GM12878 (cell line): ENCODE data around the gene RPL27. TPM values are rescaled to one million over a fixed set of nuclear protein-coding genes. Genes with fewer than 3 reads are reported as not detected.

Experiments used
- ATAC-seq: fragments of 200-7000 bp; cut with Tn5 transposase; 3 replicates; pipeline ENCODE4 v1.9.1; 2020; ENCODE audit warnings: mild to moderate bottlenecking, moderate library complexity
- BruUV-seq: library from RNA; stranded (reverse); fragments of 400-500 nt; replicated peaks from 2 replicates; lab custom pipeline; 2021; lab: Mats Ljungman, UMichigan
- CTCF ChIA-PET: fragments of 300-600 bp; sonication (Branson Sonifier 250); formaldehyde crosslinking; extraction: SDS; loops from one replicate; lab custom pipeline; 2021; ENCODE audit warnings: inconsistent platforms; lab: Yijun Ruan, JAX
- POLR2A ChIA-PET: fragments of 350-600 bp; formaldehyde crosslinking; extraction: SDS; loops from one replicate; lab custom pipeline; 2021; ENCODE audit warnings: inconsistent platforms; lab: Charles Lee
- RAD21 ChIA-PET: fragments of 300-600 bp; sonication (Branson Sonifier 250); formaldehyde crosslinking; loops from one replicate; lab custom pipeline; 2023; ENCODE audit warnings: antibody characterized with exemption; ENCODE audit not compliant: unreplicated experiment; lab: Charles Lee
- SMC1A ChIA-PET: fragments of 300-600 bp; sonication (Branson Sonifier 250); formaldehyde crosslinking; loops from one replicate; lab custom pipeline; 2023; ENCODE audit not compliant: unreplicated experiment, uncharacterized antibody; lab: Charles Lee
- DNase-seq: peaks from one replicate; pipeline ENCODE4 v3.0.0-alpha.2; 2011; ENCODE audit warnings: low read depth, low spot score
- FAIRE-seq: peaks from 3 replicates; lab custom pipeline; 2011; peaks lifted over from hg19 to GRCh38; lab: Jason Lieb, UNC
- H2AFZ ChIP-seq: 2 replicates; pipeline ENCODE4 v1.6.0; 2011; ENCODE audit warnings: low read depth, low read length, control low read depth; ENCODE audit not compliant: control insufficient read depth
- H3K27ac ChIP-seq: 2 replicates; pipeline ENCODE4 v1.5.1; 2011; ENCODE audit warnings: control low read depth; ENCODE audit not compliant: control insufficient read depth, insufficient read depth
- H3K27me3 ChIP-seq, 2 experiments: replicated peaks in 1 of 2; 2 replicates each; pipeline versions ENCODE4 v1.6.0 to v1.6.1; 2011; ENCODE audit warnings: low read length in 1 of 2; ENCODE audit not compliant: control insufficient read depth in 2 of 2, insufficient read depth in 2 of 2
- H3K36me3 ChIP-seq, 2 experiments: 2 replicates each; pipeline ENCODE4 v1.5.1; 2011; ENCODE audit warnings: low read length in 1 of 2; ENCODE audit not compliant: control insufficient read depth in 2 of 2, insufficient read depth in 2 of 2
- H3K4me1 ChIP-seq: 2 replicates; pipeline ENCODE4 v1.6.1; 2011; ENCODE audit warnings: mild to moderate bottlenecking, low read length, moderate library complexity, mixed read lengths; ENCODE audit not compliant: control insufficient read depth, insufficient read depth
- H3K4me2 ChIP-seq: 2 replicates; pipeline ENCODE4 v1.6.0; 2011; ENCODE audit warnings: control low read depth; ENCODE audit not compliant: control insufficient read depth, insufficient read depth
- H3K4me3 ChIP-seq: fragments of 200-600 bp; sonication (generic); 2 replicates; pipeline ENCODE4 v1.5.1; 2016
- H3K79me2 ChIP-seq: 2 replicates; pipeline ENCODE4 v1.6.0; 2011; ENCODE audit warnings: low read length; ENCODE audit not compliant: control insufficient read depth, insufficient read depth
- H3K9ac ChIP-seq: 2 replicates; pipeline ENCODE4 v1.8.0; 2011; ENCODE audit warnings: low read length, control low read depth, mixed read lengths; ENCODE audit not compliant: control insufficient read depth, insufficient read depth
- H3K9me3 ChIP-seq: replicated peaks from 3 replicates; pipeline ENCODE4 v1.5.1; 2011; ENCODE audit warnings: mild to moderate bottlenecking, low read length; ENCODE audit not compliant: control insufficient read depth, insufficient read depth
- H4K20me1 ChIP-seq: 2 replicates; pipeline ENCODE4 v1.6.0; 2011; ENCODE audit not compliant: control insufficient read depth, insufficient read depth
- CTCF ChIP-seq, 3 experiments: IDR thresholded peaks in 2 of 3; conservative IDR thresholded peaks in 1 of 3; 2 replicates each; pipeline ENCODE4 v1.5.1; 2011; ENCODE audit warnings: low read depth in 3 of 3, low read length in 3 of 3, mild to moderate bottlenecking in 3 of 3, control low read depth in 2 of 3, moderate library complexity in 2 of 3, inconsistent platforms in 1 of 3, mixed read lengths in 1 of 3; ENCODE audit not compliant: control insufficient read depth in 2 of 3, insufficient read depth in 1 of 3; ENCODE audit errors: extremely low read depth in 1 of 3
- E4F1 ChIP-seq: fragments of 450-650 bp; IDR thresholded peaks from 2 replicates; pipeline ENCODE4 v1.6.1; 2018; ENCODE audit warnings: borderline replicate concordance, mild to moderate bottlenecking; ENCODE audit not compliant: partially characterized antibody
- ETV6 ChIP-seq, 2 experiments: fragments of 450-650 bp in 1 of 2; IDR thresholded peaks in 1 of 2; conservative IDR thresholded peaks in 1 of 2; 2 replicates each; pipeline ENCODE4 v1.6.1; 2014; ENCODE audit warnings: antibody characterized with exemption in 1 of 2, borderline replicate concordance in 1 of 2, low read depth in 1 of 2, mild to moderate bottlenecking in 1 of 2, moderate library complexity in 1 of 2
- GATAD2B ChIP-seq: fragments of 450-650 bp; conservative IDR thresholded peaks from 2 replicates; pipeline ENCODE4 v1.6.1; 2017; ENCODE audit warnings: low read depth, mild to moderate bottlenecking, moderate library complexity
- IRF4 ChIP-seq: IDR thresholded peaks from 2 replicates; pipeline ENCODE4 v1.6.1; 2011; ENCODE audit warnings: low read depth, low read length
- MLLT1 ChIP-seq: fragments of 450-650 bp; IDR thresholded peaks from 2 replicates; pipeline ENCODE4 v1.6.1; 2016; ENCODE audit warnings: mild to moderate bottlenecking
- MYB ChIP-seq: fragments of 150-350 bp; IDR thresholded peaks from 2 replicates; pipeline ENCODE4 v1.6.1; 2014; ENCODE audit warnings: mild to moderate bottlenecking, low read depth, low read length, borderline replicate concordance
- PAX8 ChIP-seq: fragments of 450-650 bp; IDR thresholded peaks from 2 replicates; pipeline ENCODE4 v1.6.1; 2017; ENCODE audit warnings: mild to moderate bottlenecking, moderate library complexity
- STAT3 ChIP-seq: IDR thresholded peaks from 2 replicates; pipeline ENCODE4 v1.6.1; 2011; ENCODE audit warnings: low read depth, low read length, improper control_type of control experiment
- SUZ12 ChIP-seq: fragments of 200-600 bp; sonication (generic); IDR thresholded peaks from one replicate; pipeline ENCODE4 v1.6.1; 2018; ENCODE audit warnings: antibody characterized with exemption, mild to moderate bottlenecking; ENCODE audit not compliant: unreplicated experiment
- TAF1 ChIP-seq: IDR thresholded peaks from 2 replicates; pipeline ENCODE4 v1.6.1; 2011; ENCODE audit warnings: mild to moderate bottlenecking, low read depth, low read length, borderline replicate concordance
- YY1 ChIP-seq: IDR thresholded peaks from 2 replicates; pipeline ENCODE4 v1.6.1; 2011; ENCODE audit warnings: low read depth, mild to moderate bottlenecking, low read length
- ZBTB11 ChIP-seq: fragments of 450-650 bp; formaldehyde crosslinking; IDR thresholded peaks from 2 replicates; pipeline ENCODE4 v1.5.0; 2022; ENCODE audit warnings: mild to moderate bottlenecking, missing genetic modification characterization
- ZNF384 ChIP-seq: IDR thresholded peaks from 2 replicates; pipeline ENCODE4 v1.6.1; 2012; ENCODE audit warnings: low read depth, mild to moderate bottlenecking, low read length, improper control_type of control experiment, borderline replicate concordance
- WGBS: methylation state at CpG from one replicate; pipeline ENCODE4 v1.1.6; 2016; ENCODE audit warnings: low lambda C conversion rate; ENCODE audit not compliant: insufficient replicate concordance, insufficient coverage; ENCODE audit errors: missing lambda C conversion rate; 5-methylcytosine and 5-hydroxymethylcytosine counted together
- in situ Hi-C: fragments of 300-500 bp; cut with MboI; formaldehyde crosslinking; loops from 9 replicates; pipeline ENCODE4 v1.14.3; 2018; ENCODE audit warnings: mixed read lengths
- intact Hi-C: fragments of 100-400 bp; cut with micrococcal nuclease; formaldehyde crosslinking; loops from one replicate; pipeline ENCODE4 v1.14.2; 2022; ENCODE audit not compliant: unreplicated experiment
- polyA plus RNA-seq, 11 experiments: library from polyadenylated mRNA; depleted of rRNA in 4 of 11; unstranded in 6 of 11; stranded (reverse) in 5 of 11; fragments of >200 nt; fragmentation: Nextera tagmentation in 4 of 11; fragmentation: Illumina TruSeq in 1 of 11; extraction: Ambion mirVana in 4 of 11; extraction: Trizol in 1 of 11; gene quantifications; 1 replicate in 1 of 11; 2 replicates in 10 of 11; pipeline versions ENCODE4 v1.2.1 to v1.2.3, GENCODE V29; 2011 to 2016; ENCODE audit warnings: inconsistent platforms in 2 of 11, missing spikeins in 2 of 11, low read depth in 1 of 11
- total RNA-seq, 4 experiments: library from RNA; depleted of rRNA in 3 of 4; stranded (reverse); fragments of >200 nt in 3 of 4; fragmentation: Illumina TruSeq in 1 of 4; extraction: Trizol in 1 of 4; gene quantifications; 2 replicates each; pipeline versions ENCODE4 v1.2.1 to v1.2.3, GENCODE V29; 2013 to 2021

Gene RPL27
- total and polyA plus RNA-seq, 10 of the 15 experiments (the other 5 are each of a cell fraction or from before 2014, with no cell fraction given): 1,748 to 6,934 (median 3,779) TPM

GRCh38 chr17:43042025-43042628 lies 43.9 kb downstream of the RPL27 start:
- Histone ChIP-seq H2AFZ (no peak overlapping the region), H3K4me1 (no peaks in the 10 kb centered on the region), H3K9ac (no peak overlapping the region), H3K79me2 (no peaks in the 10 kb centered on the region), H3K27ac (no peak overlapping the region), H3K36me3 (0 out of 4 replicates have a peak, but pooled peaks cover 0 to 7% of the 10 kb centered on the region in 2 experiments), H3K4me3 (no peak overlapping the region), H3K4me2 (no peak overlapping the region), H3K9me3 (no peaks in the 10 kb centered on the region), H4K20me1 (no peaks in the 10 kb centered on the region), H3K27me3 (no peaks in the 10 kb centered on the region)
- intact Hi-C loops (no loop called here), in situ Hi-C loops (no loop called here)
- SMC1A ChIA-PET: no interaction called here
- RAD21 ChIA-PET: no interaction called here
- BruUV-seq: no TSS peak
- CTCF ChIA-PET: interaction anchor here (0.7 kb wide), 1 partner anchor 83 kb away, joined by 3 read pairs; the partner anchor contains the start of gene BRCA1
- 92% methylated on average over 5 of the region's 5 CpGs for WGBS
- ATAC-seq: no peak
- no peak for FAIRE-seq
- POLR2A ChIA-PET: no interaction called here
- no peak for DNase-seq
- no peak for TF ChIP-seq PAX8
- no peak for TF ChIP-seq CTCF (IDR thresholded peaks at IDR 0.05 in 2 of 3, conservative IDR thresholded peaks at IDR 0.05 in 1 of 3; ENCODE audit: control insufficient read depth in 2 of 3, extremely low read depth in 1 of 3, insufficient read depth in 1 of 3, low read depth in 3 of 3, low read length in 3 of 3)
- no peak for TF ChIP-seq MLLT1
- TF ChIP-seq MYB: no peak
- no peak for TF ChIP-seq GATAD2B
- no peak for TF ChIP-seq SUZ12
- TF ChIP-seq E4F1: no peak
- no peak for TF ChIP-seq STAT3
- TF ChIP-seq ETV6 (conservative IDR thresholded peaks at IDR 0.05 in 1 of 2, IDR thresholded peaks at IDR 0.05 in 1 of 2; ENCODE audit: borderline replicate concordance in 1 of 2, low read depth in 1 of 2): no peak
- TF ChIP-seq ZNF384: no peak
- no peak for TF ChIP-seq IRF4
- TF ChIP-seq YY1: no peak
- no peak for TF ChIP-seq ZBTB11 (CRISPR knock-in tag)
- TF ChIP-seq TAF1: no peak
